GM18909 (cell line): ENCODE results near the gene RAD51B.
"Not testable (repeated sequence)": the region's sequence is repeated elsewhere in the genome, so short reads cannot be mapped to it uniquely, and the experiment has no call there.

Experiments used
- ATAC-seq: cut with Tn5 transposase; IDR thresholded peaks from one replicate; pipeline ENCODE4 v1.9.1; 2021; ENCODE audit warnings: mild to moderate bottlenecking; ENCODE audit not compliant: unreplicated experiment, poor library complexity

Gene RAD51B

DNA sequence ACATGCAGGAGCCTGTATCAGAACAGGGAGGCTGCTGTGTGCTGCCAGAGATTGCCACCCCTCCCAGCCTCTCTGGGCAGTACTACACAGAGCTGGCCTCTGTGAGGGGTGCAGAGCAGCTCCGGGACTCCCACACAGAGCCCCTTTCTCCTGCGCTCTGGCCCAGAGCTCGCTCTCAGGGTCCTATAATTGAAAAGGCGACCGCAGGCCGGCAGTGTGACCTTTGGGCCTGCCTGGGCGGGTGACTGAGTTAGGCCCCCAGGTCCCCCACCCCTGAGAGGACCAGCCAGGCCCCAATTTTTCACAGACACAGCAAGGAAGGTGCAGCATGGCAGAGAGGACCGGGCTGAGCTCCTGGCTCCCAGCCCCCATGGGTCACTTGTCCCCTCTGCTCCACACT, 836.9 kb downstream of the RAD51B start:
- no peak for ATAC-seq

DNA sequence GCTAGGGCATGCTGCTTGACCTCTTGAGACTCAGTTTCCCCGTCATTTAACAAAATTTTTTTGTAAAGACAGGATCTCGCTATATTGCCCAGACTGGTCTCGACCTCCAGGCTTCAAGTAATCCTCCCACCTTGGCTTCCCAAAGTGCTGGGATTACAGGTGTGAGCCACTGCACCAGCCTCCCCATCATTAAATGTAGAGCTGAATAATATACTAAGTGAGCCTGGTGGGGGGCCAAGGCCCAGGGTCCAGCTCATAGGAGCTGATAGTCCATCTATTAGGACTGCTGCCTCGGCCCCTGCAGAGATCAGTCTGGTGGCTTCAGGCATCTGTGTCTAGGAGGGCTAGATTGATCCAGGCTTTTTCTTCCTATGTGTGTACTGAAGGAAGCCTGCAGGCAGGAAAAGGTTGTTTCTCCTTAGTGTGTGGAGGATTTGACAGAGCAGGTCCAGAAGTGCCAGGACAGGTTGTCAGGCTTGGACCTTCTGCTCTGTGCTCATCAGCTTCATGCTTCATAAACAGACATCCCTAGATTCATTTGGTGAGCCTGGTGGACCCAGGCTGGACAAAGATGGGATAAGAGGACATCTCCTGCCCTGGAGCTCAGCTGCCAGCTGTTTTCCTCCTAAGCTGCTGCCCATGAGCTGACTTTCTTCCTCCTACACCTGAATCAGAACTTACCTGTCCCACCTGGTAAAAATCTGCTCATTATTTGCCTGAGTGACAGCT, 837.9 kb downstream of the RAD51B start:
- no peak for ATAC-seq

DNA sequence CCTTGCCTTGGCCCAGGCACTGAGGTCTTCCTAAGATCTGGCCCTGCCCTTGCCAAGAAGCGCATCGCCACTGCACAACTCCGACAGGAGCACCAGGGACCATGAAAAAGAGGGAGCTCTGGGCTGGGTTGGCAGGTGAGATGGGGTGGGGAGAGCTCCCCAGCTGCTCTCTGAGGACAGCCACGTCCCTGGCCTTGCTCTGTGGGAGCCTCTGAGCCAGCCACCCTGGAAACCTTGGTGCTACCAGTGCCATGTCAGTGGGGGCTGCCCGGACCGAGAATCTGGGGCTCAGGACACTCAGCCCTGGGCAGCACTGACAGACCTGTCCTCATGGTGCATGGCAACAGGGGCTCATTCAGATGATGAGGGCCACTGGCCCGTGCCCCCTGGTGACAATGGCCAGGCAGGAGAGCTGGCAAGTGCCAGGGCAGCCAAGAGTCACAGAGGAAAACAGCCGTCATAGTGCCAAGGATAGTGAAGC, 838.5 kb downstream of the RAD51B start:
- no peak for ATAC-seq

DNA sequence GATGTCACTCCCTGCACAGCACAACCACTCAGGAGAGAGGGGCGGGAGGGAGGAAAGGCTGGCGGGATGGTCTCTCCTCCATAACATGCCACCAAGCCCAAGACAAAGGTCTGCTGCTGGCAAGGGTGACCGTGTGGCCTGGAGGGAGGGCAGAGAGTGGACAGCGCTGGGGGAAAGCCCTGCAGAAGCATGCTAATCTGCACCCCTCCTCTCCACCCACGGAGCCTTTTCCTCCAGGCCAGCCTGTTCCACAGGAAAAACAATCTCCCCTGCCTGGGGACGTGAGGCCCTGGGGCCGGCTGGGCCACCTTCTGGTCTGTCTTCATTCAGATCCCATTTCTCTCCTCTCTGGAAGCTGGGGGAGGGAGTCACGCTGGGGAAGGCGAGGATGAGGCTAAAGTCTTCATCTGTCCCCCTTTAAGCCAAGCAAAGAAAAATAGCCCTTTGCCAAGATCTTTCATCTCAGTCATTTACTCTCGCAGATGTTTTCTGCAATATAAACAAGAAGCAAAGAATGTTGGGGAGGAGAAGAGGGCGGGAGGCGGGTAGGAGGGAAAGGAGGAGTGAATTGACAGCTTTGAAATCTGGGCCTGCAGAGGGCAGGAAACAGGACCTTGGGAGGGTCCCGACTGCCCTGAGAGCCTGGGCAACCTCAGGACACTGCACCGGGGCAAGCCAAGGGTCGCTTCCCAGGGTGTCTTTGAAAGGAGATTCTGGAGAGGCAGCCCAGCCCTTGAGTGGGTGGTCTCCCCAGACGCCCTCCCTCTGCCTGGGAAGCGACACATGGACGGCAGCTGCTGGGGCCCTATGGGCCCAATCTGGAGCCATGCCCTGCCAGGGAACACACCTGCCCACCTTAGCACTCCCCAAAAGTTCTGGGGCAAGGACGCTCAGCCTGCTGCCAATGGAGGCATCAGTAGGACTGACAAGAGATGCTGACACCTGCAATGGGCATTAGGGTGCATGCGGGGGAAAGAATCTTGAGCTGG, 839.7 kb downstream of the RAD51B start:
- no peak for ATAC-seq

DNA sequence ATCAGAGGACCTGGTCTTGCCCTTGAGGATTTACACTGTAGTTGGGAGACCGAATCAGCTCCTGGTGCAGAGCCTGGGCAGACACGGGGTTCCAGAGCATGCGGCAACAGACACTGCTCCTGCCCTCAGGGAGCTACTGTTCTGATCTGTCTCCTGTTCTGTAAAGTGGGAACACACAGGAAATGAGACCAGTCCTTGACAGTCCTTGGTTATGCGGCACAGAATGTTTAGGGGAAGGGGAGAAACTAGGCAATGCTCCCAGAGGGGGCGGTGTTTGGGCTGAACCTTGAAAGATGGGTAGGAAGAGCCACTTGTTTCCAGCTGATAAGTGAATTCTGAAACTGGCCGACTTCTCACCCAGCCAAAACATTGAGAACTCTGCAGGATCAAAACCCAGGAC, 840.9 kb downstream of the RAD51B start:
- no peak for ATAC-seq

DNA sequence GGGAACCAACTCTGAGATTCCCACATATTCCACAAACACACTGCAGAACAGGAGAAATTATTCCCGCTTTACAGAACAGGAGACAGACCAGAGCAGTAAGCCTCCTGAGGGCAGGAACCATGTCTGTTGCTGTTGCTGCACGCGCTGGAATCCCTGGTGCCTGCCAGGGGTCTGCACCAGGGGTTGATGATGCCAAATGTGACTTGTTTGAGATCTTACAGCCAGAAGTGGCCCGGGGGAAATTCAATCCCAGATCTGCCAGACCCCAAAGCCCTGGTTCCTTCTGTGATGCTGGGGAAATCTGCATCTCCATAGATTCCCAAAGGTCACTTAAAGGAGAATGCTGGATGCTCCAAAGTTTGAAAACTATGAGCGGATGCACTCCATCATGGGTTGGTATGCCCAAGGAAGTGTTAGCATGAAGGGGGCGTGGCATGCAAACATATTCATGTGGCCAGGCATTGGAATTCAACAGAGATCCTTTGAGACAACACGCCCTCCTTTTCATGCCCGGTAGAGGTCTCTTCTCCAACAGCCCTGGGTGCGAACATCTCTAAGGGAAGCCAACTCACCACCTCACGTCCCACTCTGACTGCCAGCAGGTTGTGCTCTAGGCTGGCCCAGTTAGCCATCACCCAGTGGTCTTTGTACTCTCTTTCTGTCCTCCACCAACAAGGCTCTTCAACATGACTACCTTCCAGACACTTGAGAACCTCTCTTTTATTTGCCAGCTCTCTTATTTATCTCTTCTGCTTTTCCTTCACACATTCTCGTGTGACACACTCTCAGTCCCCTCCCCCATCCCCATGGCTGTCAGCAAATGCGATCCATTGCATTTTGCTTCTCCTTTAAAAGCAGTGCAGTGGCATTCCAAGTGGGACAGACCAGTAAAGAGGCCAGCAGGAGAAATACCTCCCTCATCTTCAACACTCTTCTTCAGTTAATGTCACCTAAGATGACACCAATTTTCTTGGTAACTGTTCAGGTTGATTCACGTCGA, 841.9 kb downstream of the RAD51B start:
- no peak for ATAC-seq

DNA sequence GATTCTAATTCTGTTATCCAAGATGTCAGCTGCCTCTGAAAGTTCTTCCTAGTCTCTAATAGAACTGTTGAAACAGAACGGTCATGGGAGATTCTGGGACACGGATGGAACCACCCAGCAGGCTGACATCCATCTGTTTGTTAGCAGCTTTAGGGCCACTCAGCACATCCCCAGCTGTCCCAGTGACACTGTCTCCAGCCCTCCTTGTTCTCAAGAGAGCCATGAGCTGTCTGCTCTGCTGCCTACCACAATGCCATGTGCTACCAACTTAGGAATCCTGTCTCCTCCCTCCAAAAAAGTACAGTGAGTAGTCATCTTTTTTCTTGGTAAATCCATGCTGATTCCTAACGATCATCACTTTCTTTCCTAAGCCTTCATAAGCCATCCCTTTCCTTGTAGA, 842.8 kb downstream of the RAD51B start:
- ATAC-seq = no peak

DNA sequence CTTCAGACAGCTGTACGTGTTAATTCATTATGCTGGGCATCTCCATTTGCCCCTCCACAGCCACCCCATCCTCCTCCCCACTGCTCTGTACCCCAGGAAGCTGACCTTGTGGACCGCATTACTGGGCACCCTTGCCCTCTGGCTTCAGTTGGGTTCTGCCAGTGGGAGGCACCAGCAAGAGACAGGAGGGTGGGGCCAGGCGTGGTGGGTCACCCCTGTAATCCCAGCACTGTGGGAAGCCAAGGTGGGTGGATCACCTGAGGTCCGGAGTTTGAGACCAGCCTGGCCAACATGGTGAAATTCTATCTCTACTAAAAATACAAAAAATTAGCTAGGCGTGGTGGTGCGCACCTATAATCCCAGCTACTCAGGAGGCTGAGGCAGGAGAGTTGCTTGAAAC, 843.2 kb downstream of the RAD51B start:
- ATAC-seq = not testable (repeated sequence)

DNA sequence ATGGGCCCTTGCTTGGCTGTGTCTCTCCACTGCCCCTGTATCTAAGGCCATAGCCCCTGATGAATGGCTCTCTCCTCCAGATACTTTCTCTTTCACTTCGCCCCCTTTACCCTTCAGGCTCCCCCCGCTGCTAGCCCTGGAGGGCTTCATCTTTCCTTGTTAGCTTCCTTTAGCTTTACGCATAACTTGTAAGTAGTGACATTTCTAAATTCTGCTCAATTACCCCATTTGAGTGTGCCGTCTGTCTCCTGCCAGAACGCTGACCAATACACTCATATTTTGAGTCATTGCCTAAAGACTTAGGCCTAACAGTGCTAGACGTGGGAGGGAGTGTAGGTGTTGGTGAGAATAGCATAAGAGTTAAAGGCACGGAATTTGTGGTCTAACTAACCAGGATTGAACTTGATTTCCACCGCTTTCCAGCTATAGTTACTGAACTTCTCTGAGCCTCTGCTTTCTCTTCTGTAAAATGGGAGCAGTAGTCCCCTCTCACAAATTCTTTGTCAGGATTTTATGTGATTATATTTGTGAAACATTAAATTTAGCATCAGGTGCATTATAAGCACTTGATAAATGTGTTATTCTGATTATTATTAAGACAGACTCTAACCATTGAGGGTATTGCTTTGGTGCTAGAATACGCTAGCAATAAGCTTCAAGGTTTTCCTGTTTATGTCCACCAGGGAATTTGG, 844.0 kb downstream of the RAD51B start:
- ATAC-seq = peak; percentile 77

DNA sequence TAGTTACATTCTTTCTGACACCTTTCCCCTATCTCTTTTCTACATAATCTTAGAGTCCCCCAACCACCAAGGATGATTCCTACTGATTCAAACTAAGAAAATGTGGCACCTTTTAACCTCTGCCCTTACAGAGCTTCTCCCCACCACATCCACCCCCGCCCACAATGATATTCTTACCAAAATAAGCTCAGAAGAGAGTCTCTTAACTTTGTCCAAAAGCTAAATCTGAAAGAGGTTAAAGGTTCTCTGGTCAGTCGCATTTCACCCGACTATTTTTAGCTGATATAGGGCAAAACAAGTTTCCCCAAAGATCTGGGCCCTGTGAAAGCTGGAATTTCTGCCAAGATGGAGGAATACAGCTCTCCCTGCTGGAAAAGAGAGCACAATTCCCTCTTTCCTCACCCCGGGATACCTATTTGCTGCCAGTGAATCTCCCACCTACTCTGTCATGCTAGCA, 844.7 kb downstream of the RAD51B start:
- ATAC-seq = no peak

DNA sequence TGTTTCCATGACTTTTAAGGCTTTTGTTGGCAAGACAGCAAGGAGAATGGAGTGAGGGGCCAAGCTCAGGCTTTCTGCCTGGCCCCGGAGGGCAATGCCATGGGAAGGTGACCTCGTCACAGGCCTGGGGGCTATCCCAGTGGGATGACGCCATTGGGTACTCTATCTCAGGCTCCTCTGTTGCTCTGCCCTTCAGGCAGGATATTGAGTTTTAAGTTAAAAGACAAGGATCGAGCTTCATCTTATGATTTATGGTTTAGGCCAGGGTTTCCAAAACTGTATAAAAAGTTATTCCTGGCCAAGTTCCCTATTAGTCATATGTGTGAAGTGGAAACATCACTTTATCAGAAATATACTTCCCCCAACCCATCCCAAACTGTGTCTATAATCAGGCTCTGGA, 845.6 kb downstream of the RAD51B start:
- ATAC-seq = no peak

DNA sequence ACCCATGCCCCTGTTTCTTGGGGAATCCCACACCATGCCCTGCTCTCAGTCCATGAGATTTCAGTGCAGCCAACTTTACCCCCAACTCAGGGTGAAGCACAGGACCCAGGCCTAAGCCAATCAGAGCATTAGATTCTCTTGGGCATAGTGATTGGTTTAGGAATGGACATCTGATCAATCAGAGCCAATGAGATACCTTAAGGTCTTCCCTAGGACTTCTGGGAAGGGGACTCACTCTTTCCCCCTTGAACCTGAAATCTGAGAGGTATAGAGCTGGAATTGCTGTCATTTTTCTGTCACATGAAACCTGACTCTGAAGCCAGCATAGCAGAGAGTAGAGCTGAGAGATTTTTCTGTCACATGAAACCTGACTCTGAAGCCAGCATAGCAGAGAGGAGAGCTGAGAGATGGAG, 846.2 kb downstream of the RAD51B start:
- no peak for ATAC-seq

DNA sequence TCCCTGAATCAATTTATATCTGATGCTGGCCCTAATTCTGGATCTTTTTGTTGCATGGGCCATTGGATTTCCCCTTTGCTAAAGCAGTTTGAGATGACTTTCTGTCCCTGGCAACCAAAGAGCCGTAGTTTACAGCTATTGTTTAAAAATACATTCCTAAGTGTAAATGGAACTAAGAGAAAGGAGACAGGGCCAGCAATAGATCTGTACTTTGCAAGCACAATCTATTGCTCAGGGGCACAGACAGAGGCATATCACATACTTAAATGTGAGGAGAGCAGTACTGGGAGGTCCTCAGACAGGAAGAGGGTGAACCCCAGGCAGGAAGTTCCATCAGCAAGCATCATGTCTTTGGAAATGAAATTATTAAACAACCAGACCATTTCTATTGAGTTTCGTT, 846.7 kb downstream of the RAD51B start:
- ATAC-seq = no peak

DNA sequence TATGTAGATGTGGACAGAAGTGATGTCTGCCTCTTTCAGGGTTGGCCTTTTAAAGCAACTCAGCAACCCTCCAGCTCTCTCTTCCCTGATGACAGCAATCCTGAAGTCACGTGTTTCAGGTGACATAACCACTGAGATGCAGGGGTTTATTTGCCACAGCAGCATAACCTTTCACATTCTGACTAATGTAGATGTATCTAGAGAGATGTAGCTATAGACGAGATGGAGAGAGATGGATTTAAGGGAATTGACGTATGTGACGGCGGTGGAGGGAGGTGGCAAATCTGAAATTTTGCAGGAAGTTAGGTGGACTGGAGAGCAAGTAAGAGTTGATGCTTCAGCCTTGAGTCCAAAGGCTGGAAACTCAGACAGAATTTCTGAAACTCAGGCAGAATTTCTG, 847.3 kb downstream of the RAD51B start:
- ATAC-seq = no peak

DNA sequence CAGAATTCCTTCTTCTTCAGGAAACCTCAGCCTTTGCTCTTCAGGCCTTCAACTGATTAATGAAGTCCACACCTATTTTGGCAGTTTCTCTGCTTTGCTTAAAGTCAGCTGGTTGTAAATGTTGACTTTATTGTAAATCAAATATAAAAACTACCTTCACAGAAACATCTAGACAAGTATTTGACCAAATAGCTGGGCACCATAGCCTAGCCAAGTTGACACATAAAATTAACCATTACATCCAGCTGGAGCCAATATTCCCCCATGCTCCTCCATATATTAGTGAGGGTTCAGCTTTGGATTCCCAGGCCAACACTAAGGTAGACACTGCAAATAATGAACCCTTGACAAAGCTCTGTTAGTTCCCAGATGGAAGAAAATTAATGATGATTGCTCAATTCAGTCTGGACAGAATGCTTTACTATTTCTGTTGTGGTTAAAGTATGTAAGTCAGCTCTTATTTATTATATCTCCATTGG, 847.8 kb downstream of the RAD51B start:
- no peak for ATAC-seq

DNA sequence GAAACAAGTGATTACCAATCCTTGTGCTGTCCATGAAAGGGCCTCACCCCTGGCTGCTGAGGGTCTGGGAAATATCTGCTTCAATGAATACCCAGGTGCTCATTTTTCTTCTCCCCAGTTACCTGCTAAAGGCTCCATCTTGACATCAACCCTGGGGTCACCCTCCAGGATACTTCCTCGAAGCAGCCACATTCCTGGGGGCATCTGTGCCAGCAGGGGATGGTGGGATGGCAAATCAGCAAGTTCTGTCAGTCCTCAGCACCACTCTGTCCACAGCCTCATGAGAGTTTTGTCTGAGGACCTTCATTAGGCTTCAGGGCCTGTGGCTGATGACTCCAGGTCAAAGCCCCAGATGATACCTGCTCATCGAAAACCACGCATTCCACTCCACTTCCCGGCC, 848.4 kb downstream of the RAD51B start:
- ATAC-seq = no peak

DNA sequence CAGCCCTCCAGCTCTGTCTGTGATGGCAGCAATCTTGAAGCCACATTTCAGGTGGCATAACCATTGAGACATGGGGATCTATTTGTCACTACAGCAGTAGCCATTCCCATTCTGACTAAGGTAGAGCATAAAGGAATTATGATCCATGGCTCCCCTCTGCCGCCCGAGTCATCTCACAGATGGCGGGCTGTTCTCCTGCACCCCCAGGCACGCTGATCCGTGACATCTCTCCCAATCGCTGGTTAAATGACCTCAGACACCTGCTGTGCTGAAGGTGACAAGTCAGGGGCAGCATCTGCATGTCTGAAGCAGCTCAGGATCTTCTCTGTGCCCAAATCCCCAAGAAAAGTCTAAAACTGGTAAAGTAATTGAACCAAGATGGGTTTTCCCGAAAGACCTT, 849.0 kb downstream of the RAD51B start:
- ATAC-seq = no peak

DNA sequence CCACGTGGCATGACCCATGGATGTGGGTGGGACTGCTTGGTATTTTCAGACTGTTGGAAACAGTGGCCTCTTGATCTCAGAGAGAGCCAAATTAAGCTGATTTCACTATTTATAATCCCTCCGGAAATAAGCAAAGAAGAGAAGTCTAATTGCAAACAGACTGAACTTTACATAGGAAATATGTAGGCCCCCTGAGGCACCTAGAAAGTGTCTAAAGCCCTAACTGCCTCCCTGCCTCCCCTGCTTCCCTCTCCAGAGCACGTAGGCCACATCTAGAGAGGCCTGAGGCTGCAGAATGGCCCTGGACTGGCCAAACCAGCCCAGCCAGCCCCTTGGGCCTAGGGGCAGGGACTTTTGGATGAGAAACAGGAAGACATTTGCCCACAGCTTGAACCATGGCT, 849.5 kb downstream of the RAD51B start:
- no peak for ATAC-seq

DNA sequence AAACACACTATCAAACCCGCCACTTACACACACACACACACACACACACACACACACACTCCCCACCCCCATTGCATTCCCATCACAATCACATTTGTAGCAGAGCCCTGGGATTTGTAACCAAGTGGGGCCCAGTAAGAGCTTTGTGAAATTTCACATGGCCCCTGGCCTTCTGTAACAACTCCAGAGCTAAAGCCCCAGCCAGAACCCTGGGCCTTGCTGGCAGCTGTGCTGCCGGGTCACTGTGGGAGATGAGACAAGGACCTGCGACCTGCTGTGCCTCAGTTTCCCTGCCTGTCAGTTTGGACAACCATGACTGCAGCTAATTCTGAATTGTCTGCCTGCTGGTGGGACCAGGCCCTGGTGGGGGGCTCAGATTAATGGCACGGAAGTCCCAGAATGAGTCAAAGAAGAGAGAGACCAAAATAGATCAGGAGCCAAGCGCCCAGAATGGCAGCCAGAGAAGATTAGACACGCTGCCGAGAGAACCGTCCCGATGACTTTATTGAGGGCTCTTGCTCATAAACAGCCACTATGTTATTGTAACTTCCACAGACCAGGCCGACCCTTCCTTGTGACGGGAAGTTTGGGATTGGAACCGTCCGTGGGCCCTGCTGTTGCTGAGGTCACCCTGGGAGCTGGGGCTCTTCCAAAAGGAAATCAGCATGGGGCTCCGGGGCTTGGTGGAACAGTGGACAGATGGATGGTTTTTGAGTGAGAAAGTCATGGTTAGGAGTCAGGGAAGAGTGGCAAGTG, 850.2 kb downstream of the RAD51B start:
- ATAC-seq = no peak
